ENCODE results near the gene IGLL1. TPM values are rescaled to one million over a fixed set of nuclear protein-coding genes. Genes with fewer than 3 reads are reported as not detected.
"Not testable (repeated sequence)": the region's sequence is repeated elsewhere in the genome, so short reads cannot be mapped to it uniquely, and the experiment has no call there.

IGLL1 gene
- total RNA-seq, 6 experiments from 2014 or later, result not detected

- TF ChIP-seq, protein P1, sequence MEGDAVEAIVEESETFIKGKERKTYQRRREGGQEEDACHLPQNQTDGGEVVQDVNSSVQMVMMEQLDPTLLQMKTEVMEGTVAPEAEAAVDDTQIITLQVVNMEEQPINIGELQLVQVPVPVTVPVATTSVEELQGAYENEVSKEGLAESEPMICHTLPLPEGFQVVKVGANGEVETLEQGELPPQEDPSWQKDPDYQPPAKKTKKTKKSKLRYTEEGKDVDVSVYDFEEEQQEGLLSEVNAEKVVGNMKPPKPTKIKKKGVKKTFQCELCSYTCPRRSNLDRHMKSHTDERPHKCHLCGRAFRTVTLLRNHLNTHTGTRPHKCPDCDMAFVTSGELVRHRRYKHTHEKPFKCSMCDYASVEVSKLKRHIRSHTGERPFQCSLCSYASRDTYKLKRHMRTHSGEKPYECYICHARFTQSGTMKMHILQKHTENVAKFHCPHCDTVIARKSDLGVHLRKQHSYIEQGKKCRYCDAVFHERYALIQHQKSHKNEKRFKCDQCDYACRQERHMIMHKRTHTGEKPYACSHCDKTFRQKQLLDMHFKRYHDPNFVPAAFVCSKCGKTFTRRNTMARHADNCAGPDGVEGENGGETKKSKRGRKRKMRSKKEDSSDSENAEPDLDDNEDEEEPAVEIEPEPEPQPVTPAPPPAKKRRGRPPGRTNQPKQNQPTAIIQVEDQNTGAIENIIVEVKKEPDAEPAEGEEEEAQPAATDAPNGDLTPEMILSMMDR (IDR thresholded peaks at IDR 0.05), result no peak
- H3K27me3 Mint-ChIP-seq (ENCODE audit: insufficient read depth), result peaks cover 41% of the 10 kb centered on the region
- DNase-seq, result no peak
- no peak overlapping the region for H3K4me3 Mint-ChIP-seq
- H3K4me1 Mint-ChIP-seq (ENCODE audit: low read depth), result no peaks in the 10 kb centered on the region
- H3K36me3 Mint-ChIP-seq (ENCODE audit: low read depth), result no peaks in the 10 kb centered on the region
- H3K9me3 Mint-ChIP-seq, result no peaks in the 10 kb centered on the region
- no peak overlapping the region for H3K27ac Mint-ChIP-seq
These were observed 5.2 kb downstream of the IGLL1 start for GRCh38 chr22:23574877-23575276.

- Mint-ChIP-seq H3K27me3 (ENCODE audit: insufficient read depth) (peaks cover 39% of the 10 kb centered on the region), H3K36me3 (ENCODE audit: low read depth) (no peaks in the 10 kb centered on the region), H3K4me1 (ENCODE audit: low read depth) (no peaks in the 10 kb centered on the region), H3K27ac (no peak overlapping the region), H3K9me3 (no peaks in the 10 kb centered on the region), H3K4me3 (no peak overlapping the region)
- no peak for DNase-seq
- TF ChIP-seq, protein P1 (IDR thresholded peaks at IDR 0.05), result no peak
These were observed 5.7 kb downstream of the IGLL1 start for GRCh38 chr22:23574371-23574811.

DNA sequence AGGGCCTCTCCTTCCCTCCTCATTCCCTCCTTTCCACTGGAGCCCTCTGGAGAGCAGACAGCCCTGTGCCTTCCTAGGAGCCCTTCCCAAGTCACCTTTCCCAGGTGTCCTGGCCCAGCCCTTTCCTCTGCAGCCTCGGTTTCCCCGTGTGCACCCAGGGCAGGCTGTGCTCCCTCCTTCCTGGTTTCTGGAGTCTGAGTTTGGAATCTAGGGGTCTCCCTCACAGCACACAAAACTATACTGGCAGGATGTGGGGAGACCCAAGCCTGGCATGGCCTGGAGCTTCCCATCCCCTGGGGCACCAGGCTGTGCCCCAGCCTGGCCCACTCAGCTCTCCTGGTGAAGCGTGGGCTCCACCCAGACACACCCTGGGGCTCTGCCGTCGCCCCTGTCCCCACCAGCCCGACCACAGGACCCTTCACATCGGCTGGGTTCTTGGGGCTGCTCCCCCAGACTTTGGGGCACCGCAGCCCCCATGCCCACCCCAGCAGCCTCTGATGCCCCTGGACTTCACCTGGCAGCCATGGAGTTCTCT, 6.3 kb downstream of the IGLL1 start:
- not testable (repeated sequence) for H3K4me3 Mint-ChIP-seq; H3K36me3 Mint-ChIP-seq (ENCODE audit: low read depth); H3K9me3 Mint-ChIP-seq; H3K27ac Mint-ChIP-seq; DNase-seq; H3K4me1 Mint-ChIP-seq (ENCODE audit: low read depth)
- peaks cover 37% of the 10 kb centered on the region for H3K27me3 Mint-ChIP-seq (ENCODE audit: insufficient read depth)

DNA sequence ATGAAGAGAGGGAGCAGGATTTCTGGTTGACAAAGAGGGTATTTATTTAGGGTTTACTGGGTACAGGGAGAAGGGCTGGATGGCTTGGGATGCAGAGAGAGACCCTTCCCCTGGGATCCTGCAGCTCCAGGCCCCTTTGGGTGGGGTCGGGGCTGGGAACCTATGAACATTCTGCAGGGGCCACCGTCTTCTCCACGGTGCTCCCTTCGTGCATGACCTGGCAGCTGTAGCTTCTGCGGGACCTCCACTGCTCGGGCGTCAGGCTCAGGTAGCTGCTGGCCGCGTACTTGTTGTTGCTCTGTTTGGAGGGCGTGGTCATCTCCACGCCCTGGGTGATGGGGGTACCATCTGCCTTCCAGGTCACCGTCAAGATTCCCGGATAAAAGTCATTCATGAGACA, 7.0 kb downstream of the IGLL1 start:
- DNase-seq; H3K36me3 Mint-ChIP-seq (ENCODE audit: low read depth); H3K9me3 Mint-ChIP-seq; H3K27ac Mint-ChIP-seq; H3K4me3 Mint-ChIP-seq; H3K4me1 Mint-ChIP-seq (ENCODE audit: low read depth): not testable (repeated sequence)
- H3K27me3 Mint-ChIP-seq (ENCODE audit: insufficient read depth), result peaks cover 35% of the 10 kb centered on the region

DNA sequence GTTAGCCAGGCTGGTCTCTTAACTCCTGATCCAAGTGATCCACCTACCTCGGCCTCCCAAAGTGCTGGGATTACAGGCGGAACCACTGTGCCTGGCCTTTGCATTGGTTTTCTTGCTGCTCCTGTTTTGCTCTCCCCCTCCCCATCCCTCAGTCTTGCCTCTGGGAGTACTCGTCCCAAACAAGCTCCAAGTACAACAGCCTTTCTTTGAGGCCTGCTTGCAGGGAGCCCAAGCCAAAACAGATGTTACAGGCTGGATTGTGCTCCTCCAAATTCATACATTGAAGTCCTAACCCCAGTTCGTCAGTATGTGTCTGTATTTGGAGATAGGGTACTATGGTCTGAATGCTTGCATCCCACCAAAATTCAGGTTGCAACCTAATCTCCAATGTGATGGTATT, 8.6 kb downstream of the IGLL1 start:
- Mint-ChIP-seq H3K27me3 (ENCODE audit: insufficient read depth) (peaks cover 35% of the 10 kb centered on the region), H3K9me3 (no peaks in the 10 kb centered on the region)

DNA sequence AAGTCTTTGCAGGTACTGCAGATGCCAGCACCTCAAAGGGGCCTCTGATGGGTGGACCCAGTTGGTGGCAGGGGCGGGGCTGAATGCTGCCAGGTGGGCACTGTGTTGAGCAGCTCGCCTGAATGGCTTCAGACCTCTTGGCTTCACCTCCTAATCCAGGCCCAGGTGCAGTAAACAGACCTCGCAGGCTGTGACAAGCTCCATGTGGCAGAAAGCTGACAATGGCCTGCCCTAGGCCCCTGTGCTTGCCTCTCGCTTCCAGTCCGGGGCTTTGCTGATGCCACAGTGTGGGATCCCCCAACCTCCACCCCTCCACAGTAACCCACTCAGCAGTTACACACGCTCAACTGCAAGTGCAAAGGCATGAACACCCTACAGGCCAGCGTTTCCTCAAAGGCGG, 9.4 kb downstream of the IGLL1 start:
- DNase-seq, result no peak
- no peaks in the 10 kb centered on the region for H3K4me1 Mint-ChIP-seq (ENCODE audit: low read depth)
- no peak overlapping the region for H3K4me3 Mint-ChIP-seq
- H3K27me3 Mint-ChIP-seq (ENCODE audit: insufficient read depth), result peaks cover 29% of the 10 kb centered on the region
- H3K27ac Mint-ChIP-seq, result no peak overlapping the region
- no peaks in the 10 kb centered on the region for H3K9me3 Mint-ChIP-seq
- no peaks in the 10 kb centered on the region for H3K36me3 Mint-ChIP-seq (ENCODE audit: low read depth)
- TF ChIP-seq, protein P1 (IDR thresholded peaks at IDR 0.05), result no peak

More for the DNA sequence above, 8.6 kb downstream of the IGLL1 start:
- H3K27ac Mint-ChIP-seq, result no peak overlapping the region
- H3K4me1 Mint-ChIP-seq (ENCODE audit: low read depth), result no peaks in the 10 kb centered on the region
- no peak overlapping the region for H3K4me3 Mint-ChIP-seq
- TF ChIP-seq, protein P1 (IDR thresholded peaks at IDR 0.05), result no peak
- DNase-seq, result no peak
- no peaks in the 10 kb centered on the region for H3K36me3 Mint-ChIP-seq (ENCODE audit: low read depth)

GRCh38 chr22:23569716-23570115, 10.4 kb downstream of the IGLL1 start:
- Mint-ChIP-seq H3K4me3 (no peak overlapping the region), H3K36me3 (ENCODE audit: low read depth) (no peaks in the 10 kb centered on the region), H3K27ac (no peak overlapping the region), H3K4me1 (ENCODE audit: low read depth) (no peaks in the 10 kb centered on the region), H3K27me3 (ENCODE audit: insufficient read depth) (peaks cover 37% of the 10 kb centered on the region), H3K9me3 (no peaks in the 10 kb centered on the region)
- no peak for DNase-seq
- TF ChIP-seq, protein P1 (IDR thresholded peaks at IDR 0.05), result no peak
